Stimulated activated CD8-positive, alpha-beta memory T cell treated with anti-CD3 and anti-CD28 coated beads, Interleukin-12 subunit alpha, Interleukin-12 subunit beta, amount 100 ng/mL, for 24 hours (primary cell): ENCODE data around the gene ACD.

Experiments
- DNase-seq: peaks from one replicate; pipeline ENCODE4 v3.0.0-alpha.2; 2020; ENCODE audit errors: extremely low read depth

ACD gene

DNA sequence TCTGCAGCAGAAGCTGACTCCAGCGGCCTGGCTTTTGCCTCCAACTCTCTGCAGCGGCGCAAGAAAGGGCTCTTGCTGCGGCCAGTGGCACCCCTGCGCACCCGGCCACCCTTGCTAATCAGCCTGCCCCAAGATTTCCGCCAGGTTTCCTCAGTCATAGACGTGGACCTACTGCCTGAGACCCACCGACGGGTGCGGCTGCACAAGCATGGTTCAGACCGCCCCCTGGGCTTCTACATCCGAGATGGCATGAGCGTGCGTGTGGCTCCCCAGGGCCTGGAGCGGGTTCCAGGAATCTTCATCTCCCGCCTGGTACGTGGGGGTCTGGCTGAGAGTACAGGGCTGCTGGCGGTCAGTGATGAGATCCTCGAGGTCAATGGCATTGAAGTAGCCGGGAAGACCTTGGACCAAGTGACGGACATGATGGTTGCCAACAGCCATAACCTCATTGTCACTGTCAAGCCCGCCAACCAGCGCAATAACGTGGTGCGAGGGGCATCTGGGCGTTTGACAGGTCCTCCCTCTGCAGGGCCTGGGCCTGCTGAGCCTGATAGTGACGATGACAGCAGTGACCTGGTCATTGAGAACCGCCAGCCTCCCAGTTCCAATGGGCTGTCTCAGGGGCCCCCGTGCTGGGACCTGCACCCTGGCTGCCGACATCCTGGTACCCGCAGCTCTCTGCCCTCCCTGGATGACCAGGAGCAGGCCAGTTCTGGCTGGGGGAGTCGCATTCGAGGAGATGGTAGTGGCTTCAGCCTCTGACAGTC lies 2.0 kb upstream of the ACD start:
- DNase-seq: no peak

DNA sequence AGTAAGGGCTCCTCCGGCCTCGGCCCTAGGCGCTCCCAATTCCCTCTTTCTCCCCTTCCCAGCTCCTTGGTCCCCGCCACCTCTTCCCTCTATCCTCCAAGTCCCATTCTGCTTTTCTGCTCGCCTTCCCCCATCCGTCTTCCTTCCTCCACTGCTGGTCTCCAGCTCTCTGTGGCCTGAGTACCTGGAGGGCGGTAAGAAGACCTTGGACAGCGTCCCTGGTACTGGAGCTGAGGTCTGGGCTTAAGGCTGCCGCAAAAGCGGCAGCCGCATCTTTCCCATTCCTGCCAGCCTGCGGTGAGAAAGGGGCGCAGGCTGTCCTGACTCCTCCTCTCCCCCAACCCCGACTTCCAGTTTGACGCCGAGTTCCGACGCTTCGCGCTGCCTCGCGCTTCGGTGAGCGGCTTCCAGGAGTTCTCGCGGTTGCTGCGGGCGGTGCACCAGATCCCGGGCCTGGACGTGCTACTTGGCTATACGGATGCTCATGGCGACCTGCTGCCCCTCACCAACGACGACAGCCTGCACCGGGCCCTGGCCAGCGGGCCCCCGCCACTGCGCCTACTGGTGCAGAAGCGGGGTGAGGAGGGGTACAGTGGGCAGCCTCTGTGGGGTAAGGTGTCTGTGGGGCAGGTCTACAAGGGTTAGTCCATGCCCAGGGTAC lies 1.2 kb upstream of the ACD start:
- DNase-seq: no peak

DNA sequence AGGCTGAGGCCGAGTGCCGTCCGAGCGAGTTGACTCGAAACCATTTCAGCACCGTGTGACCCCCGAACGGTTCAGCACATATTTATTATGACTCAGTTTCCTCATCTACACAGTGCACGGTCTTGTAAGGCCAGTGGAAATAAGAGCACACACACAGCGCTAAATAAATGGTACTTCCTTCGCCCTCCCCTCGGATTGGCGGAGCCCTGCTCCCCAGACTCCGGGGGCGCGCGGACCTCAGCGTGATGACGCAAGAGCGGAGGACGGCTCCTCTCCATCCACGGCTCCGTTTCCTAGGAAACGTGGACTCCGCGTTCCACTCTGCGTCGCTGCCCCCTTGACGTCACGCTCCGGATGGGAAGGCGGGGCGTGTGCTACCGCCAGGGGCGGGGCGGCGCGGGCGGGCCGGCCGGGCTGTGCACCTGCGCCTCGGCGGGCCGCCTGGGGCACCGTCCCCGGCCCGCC lies 536 bp upstream of the ACD start, which contains the start of gene PARD6A:
Gene PARD6A (plus strand): TSS at position 397 of the 465 bp plus-strand sequence. CDS start 79 bp downstream, outside the sequence.
- DNase-seq: peak; percentile 92

DNA sequence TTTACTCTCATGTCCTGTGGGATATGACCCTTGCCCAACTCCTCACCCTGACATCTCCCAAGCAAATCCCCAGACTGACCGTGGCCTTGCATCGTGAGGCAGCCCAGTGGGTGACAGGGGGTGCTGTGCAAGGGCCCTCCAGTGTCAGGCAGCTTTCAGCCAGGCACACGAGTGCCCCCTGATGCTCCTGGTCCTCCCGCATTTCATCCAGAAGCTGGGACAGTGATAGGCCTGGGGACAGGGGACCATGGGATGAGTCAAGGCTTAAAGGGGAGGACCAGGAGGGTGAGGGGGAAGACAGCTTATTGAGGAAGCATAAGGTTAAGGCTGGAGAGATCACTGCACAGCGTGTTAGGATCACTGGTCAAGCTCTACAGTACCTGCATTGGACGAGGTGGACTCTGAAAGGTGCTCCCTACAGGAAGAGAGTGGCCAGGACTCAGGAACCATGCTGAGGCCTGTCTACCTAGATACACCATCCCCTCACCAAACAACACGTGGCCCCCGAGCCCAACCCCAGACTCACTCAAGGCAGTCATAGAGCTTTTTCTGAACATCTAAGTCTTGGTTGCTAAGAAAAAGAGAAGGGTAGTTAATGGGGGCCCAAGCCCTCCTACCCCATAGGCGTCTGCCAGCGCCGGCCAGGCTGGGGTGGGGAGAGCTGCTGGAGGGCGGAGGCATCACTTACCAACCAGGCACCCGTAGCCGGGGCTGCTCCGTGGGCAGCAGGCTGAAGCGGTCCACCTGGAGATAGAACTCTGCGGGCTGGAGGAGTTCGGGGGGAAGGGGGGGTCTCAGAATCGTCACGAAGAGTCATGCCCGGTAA lies 998 bp downstream of the ACD start:
- DNase-seq: no peak

DNA sequence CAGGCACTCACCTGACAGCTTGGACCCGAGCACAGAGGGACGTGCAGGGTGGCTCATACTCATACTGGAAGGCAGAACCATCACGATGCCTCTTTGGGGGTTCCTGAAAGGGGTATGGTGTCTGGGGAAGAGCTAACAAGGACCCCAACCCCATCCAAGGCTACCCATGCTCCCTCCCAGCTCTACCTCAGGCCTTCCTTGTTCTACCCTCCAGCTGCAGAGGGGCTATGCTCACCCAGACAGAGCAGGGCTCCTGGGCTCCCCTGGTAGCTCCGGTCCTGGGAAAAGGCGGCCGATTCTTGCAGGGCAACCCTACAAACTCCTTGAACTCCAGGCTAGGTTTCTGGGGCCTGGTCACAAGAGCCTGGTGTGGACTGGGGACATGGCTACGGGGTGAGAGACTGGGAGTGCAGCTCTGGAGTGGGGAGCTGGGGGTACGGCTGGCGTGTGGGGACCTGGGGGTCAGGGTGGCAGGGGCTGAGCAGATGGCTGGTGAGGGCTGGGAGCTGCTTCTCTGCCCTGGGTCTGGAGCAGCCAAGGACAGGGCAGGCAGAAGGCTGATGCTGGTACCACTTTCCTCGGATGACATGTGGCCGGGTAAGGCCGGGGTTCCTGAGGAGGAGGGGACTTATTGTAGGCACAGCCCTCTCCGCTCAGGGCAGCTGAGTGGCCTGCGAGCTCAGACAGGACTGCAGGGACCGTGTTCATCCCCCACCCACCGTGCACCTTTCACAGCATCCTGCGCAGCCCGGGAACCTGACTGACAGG lies 2.1 kb downstream of the ACD start:
- no peak for DNase-seq

DNA sequence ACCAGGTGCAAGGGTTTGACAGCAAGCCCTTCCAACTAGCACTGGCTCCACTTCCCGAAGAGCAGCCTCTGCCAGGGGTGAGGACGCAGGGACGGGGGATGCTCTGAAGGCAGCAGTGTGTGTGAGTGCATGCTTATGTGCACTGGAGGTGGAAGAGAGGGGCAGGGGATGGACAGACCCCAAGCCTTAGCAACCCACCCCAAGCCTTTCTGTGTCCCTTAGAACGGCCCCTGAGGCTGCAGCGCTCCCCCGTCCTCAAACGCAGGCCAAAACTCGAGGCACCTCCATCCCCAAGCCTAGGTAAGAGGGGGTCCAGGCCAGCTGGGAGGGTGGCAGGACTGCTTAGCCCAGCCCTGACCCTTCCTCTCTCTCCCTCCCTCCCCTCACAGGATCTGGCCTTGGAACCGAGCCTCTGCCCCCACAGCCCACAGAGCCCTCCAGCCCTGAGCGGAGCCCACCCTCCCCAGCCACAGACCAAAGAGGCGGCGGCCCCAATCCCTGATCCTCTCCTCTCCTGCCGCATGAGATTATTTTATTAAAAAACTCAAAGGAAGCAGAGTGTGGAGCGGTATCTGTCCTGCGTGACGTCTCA lies 2.9 kb downstream of the ACD start:
- DNase-seq: no peak

DNA sequence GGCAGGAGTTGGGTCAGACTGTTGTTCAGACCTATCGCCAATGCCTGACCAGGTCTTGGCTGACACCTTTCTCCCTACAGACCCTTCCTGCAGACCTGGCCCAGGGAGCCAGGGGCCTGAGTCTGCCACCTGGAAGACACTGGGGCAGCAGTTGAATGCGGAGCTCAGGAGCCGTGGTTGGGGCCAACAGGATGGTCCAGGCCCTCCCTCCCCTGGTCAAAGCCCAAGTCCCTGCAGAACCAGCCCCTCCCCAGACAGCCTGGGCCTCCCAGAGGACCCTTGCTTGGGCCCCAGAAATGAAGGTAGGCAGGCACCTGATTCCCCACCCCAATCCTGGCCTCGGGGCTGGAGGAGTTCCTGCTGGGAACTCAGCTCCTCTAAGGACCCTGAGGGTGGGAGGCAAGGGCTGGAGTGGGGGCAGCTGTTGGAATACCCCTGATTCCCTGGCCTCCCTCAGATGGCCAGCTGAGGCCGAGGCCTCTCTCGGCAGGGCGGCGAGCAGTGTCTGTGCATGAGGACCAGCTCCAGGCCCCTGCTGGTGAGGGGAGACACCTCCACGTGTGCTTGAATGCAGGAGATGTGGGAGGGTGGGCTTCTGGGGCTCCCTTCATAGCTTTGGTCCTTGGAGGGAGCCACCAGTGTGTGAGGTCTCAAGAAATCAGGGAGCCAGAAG lies 3.6 kb downstream of the ACD start:
- no peak for DNase-seq

DNA sequence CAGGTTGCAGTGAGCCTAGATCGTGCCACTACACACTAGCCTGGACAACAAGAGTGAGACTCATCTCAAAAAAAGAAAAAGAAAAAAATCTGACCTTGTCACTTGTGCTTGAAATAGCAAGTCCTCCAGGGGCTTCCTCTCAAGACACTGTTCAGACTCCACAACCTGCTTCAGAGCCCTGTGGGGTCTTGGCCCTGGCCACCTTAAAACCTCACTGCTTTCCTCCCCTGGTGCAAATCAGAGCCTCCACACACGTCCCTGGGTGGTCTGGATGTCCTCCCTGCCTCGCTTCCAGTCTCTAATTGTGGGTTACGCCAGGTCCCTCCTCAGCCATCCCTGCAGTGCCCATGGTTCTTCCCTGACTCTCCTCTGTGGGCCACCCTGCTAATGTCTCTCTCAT lies 4.7 kb downstream of the ACD start:
- DNase-seq: no peak

DNA sequence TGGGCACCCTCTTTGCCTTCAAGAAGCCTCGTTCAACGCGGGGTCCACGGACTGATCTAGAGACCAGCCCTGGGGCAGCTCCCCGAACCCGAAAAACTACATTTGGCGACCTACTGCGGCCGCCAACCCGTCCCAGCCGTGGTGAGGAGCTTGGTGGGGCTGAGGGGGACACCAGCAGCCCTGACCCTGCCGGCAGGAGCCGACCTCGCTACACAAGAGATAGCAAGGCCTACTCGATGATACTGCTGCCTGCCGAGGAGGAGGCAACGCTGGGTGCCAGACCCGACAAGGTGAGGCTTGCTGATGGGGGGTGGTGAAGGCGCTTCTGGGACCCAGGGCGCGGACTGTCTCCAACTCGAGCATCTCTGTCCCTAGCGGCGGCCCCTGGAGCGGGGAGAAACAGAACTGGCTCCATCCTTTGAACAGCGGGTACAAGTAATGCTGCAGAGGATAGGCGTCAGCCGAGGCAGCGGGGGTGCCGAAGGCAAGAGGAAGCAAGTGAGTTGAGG lies 5.6 kb downstream of the ACD start:
- no peak for DNase-seq

DNA sequence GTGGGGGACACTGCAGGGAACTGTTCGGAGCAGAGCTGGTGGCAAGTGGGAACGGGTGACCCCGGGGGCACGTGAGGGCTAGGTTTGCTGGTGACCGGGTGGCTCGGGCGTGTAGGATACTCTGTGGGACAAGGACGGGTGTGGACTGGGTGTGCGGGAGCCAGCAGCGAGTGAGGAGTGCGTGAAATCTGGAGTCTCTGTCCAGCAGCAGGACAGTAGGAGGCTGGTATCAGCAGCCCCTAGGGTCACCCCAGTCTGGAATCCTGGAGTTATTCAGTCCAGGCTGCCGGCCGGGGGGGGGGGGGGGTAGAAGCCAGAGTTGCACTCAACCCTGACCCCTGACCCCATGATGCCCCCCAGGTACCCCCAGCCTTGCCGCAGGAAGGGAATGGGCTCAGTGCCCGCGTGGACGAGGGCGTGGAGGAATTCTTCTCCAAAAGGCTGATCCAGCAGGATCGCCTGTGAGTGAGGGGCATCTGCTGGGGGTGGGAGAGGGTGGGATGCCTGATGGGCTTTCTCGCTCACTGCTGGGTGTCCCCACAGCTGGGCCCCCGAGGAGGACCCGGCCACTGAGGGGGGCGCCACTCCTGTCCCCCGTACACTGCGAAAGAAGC lies 6.2 kb downstream of the ACD start:
- DNase-seq: no peak

DNA sequence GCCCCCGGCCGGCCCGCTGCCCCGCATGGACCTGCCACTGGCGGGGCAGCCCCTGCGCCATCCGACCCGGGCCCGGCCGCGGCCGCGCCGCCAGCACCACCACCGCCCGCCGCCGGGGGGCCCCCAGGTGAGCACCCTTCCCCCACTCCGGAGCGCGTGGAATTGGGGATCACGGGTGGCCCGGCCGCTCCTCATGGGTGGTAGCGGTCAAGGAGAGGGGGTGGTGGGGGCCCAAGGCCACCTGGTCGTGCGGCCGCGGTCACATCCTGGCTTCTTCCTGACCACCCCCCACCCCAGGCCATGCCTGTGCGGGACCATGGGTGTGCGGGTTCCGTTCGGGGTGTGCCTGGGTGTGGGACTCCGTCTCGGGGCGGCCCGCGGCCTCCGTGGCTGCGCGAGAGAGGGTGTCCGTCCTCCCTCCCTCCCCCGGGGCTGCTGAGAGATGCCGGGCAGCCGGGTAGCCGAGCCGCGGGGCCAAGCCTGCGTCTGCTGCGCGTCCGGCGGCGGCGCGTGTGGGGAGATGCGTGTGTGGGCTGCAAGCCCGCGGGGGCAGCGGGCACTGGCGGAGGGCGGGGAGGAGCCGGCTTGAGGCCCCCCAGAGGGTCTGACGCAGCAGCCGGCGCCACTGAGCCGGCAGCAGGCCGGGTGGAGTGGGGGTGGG lies 6.8 kb downstream of the ACD start:
- no peak for DNase-seq

DNA sequence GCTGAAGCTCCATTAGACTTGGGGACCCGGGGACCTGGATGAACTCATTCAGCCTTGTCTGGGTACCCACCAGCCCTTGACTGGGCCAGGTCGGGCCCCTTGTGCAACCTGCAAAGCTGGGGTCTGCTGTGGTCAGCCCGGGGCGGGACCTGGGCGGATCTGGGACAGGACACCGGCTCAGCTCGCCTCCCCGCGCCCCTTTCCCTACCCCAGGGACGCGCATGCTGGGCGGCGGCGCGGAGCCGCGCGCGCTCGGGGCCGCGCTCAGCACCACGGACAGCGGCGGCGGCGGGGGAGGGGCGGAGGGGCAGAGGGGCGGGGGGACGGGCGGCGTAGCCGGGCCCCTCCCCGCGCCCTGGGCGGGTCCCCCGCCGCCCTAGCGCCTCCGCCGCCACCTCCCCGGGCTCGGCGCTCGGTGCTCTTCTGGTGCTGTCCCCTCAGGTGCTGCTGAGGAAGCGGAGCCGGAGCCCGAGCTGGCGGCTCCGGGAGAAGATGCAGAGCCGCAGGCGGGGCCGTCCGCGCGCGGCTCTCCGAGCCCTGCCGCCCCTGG lies 7.4 kb downstream of the ACD start:
- DNase-seq: no peak

DNA sequence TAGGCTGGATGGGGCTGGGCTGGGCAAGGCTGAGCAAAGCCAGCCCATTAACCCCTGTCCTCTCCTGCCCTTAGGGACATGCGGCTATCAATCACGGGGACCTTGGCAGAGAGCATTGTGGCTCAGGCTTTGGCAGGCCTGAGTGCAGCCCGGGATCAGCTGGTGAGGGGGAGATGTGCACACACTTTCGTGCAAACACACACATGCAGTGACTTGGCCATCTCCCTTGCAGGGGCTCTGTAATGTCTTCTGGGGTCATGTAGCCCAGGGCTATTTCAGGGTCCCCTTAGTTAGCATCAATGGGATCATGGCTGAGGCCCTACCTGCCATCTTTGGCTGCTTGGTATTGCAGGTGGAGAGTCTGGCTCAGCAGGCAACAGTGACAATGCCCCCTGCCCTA lies 8.2 kb downstream of the ACD start:
- no peak for DNase-seq

DNA sequence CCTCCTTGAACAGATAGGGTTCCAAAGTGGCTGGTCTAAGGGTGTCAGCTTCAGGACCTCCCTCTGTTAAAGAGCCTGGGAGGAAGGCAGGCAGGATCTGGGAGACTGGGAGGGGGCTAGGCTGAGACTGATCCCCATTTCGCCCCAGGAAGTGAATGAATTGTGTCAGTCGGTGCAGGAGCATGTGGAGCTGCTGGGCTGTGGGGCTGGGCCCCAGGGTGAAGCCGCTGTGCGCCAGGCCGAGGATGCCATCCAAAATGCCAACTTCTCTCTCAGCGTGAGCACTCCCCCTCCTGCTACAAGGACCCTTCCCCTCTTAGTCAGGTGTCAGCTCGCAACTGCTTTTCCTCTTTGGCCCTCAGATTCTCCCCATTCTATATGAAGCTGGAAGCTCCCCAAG lies 9.0 kb downstream of the ACD start:
- DNase-seq: no peak

DNA sequence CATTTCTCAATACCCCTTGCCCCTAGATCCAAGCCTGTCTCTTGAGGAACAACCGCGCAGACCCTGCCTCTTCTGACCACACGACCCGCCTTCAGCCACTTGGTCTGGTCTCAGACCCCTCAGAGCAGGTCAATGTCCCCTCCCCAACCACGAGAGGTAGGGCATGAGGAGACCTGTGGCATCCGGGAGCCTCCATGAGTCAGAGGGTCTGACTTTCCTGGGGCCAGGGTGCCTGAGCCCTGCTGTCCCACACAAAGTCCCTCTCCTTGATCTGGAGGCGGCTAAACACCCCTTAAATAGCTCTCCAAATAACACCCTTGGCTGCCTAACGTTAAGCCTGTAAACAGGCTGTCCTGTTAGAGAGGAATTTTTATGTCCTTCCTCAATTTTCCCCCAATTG lies 10.0 kb downstream of the ACD start:
- no peak for DNase-seq

DNA sequence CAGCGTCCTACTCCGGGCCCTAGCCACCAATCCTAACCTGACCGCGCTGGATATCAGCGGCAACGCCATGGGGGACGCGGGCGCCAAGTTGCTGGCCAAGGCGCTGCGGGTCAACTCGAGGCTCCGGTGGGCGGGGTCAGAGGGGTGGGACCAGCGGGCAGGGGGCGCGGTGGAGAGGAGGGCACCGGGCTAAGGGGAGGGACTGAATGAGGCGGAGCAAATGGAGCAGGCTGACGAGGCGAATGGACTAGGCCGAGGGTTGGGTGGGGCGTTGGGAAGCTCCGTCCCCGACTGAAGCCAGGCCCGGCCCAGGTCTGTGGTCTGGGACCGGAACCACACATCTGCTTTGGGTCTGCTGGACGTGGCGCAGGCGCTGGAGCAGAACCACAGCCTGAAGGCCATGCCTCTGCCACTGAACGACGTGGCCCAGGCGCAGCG lies 10.5 kb downstream of the ACD start:
- no peak for DNase-seq

DNA sequence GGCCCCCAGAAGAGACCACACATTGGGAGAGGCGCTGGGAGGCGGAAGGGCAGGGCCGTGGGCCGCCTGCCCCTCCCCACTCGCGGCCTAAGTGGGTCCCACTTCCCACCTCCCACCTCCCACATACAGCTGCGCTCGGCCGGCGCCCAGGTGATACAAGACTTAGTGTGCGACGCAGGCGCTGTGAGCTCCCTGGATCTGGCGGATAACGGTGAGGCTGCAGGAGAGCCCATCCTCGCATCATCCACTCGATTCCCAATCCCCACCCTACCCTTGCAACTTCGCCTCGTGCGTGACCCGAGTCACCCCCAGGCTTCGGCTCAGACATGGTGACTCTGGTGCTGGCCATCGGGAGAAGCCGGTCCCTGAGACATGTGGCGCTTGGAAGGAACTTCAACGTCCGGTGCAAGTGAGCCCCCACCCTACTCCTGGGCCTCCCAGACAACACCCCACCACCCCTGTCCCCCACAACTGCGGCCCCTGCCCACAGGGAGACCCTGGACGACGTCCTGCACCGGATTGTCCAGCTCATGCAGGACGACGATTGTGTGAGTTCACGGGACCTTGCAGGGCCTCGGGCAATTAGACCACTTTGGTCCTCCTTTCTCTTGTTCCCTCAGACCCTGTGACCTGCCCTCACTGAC lies 11.2 kb downstream of the ACD start:
- DNase-seq: no peak

DNA sequence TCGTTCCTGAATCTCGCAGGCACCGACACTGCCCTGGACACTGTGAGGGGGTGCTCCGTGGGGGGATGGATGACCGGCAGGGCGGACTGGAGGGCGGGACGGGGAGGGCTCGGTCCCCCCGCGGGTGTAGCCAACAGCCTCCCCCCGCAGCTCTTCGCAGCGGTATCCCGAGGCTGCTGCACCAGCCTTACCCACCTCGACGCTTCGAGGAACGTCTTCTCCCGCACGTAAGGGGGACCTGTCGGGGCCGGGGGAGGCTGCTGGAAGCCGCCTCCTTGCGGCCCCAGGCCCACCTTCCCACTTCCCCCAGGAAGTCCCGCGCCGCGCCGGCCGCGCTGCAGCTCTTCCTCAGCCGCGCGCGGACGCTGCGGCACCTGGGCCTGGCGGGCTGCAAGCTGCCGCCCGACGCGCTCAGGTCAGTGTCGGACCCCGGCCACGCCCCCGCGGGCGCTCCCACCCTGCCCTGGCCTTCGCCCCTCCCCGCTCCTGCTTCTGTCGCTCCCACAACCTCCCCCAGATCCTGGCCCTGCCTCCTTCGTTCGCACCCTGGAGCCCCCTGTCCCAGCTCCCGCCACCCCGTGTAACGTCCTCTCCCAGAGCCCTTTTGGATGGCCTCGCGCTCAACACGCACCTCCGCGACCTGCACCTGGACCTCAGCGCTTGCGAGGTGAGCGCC lies 11.8 kb downstream of the ACD start:
- DNase-seq: no peak
